C1 segment of cervical spinal cord (tissue), 14 donors: ENCODE results near the gene CRYBG2.
"Not testable (repeated sequence)": the region's sequence is repeated elsewhere in the genome, so short reads cannot be mapped to it uniquely, and the experiment has no call there.

Experiments used
- DNase-seq, 14 donors: peaks; one replicate each; lab custom pipeline; 2025; lab: John Stamatoyannopoulos, UW

CRYBG2 gene

GRCh38 chr1:26349877-26350244 lies 4.1 kb downstream of the CRYBG2 start:
- DNase-seq, result no peak

- DNase-seq, result no peak
Observed at GRCh38 chr1:26349188-26349876, 4.6 kb downstream of the CRYBG2 start.

- DNase-seq, result no peak
Observed at GRCh38 chr1:26346274-26347033, 7.5 kb downstream of the CRYBG2 start.

GRCh38 chr1:26345718-26346117 lies 8.2 kb downstream of the CRYBG2 start:
- no peak for DNase-seq

GRCh38 chr1:26344147-26344920 lies 9.6 kb downstream of the CRYBG2 start:
- no peak for DNase-seq

- DNase-seq, result no peak
Observed at GRCh38 chr1:26340047-26340481, 13.9 kb downstream of the CRYBG2 start.

- DNase-seq, result no peak
Observed at GRCh38 chr1:26338670-26339069, 15.3 kb downstream of the CRYBG2 start.

- no peak for DNase-seq
Observed at GRCh38 chr1:26337625-26338024, 16.3 kb downstream of the CRYBG2 start.

- no peak for DNase-seq
Observed at GRCh38 chr1:26337206-26337535, 16.8 kb downstream of the CRYBG2 start.

- peak in 2 of 14 donors; percentile 5 to 14 for DNase-seq
Observed at GRCh38 chr1:26336477-26337205, 17.3 kb downstream of the CRYBG2 start.

- peak in 1 of 14 donors; percentile 10 for DNase-seq
Observed at GRCh38 chr1:26335774-26336476, 18.0 kb downstream of the CRYBG2 start.

- DNase-seq, result not testable (repeated sequence)
Observed at GRCh38 chr1:26333312-26333711, 20.6 kb downstream of the CRYBG2 start.

GRCh38 chr1:26330276-26330675 lies 23.7 kb downstream of the CRYBG2 start:
- DNase-seq, result no peak

- DNase-seq, result not testable (repeated sequence)
Observed at GRCh38 chr1:26329380-26329779, 24.6 kb downstream of the CRYBG2 start.

- DNase-seq, result no peak
Observed at GRCh38 chr1:26328597-26328996, 25.3 kb downstream of the CRYBG2 start.

- DNase-seq, result no peak
Observed at GRCh38 chr1:26327956-26328362, 26.0 kb downstream of the CRYBG2 start.

GRCh38 chr1:26324550-26324949 lies 29.4 kb downstream of the CRYBG2 start:
- no peak for DNase-seq

- no peak for DNase-seq
Observed at GRCh38 chr1:26323382-26323781, 30.5 kb downstream of the CRYBG2 start.

- DNase-seq, result no peak
Observed at GRCh38 chr1:26322042-26322331, 31.9 kb downstream of the CRYBG2 start.

GRCh38 chr1:26321315-26322041 lies 32.5 kb downstream of the CRYBG2 start:
- DNase-seq, result peak; percentile 23 to 87 (median 68)

- DNase-seq, result no peak
Observed at GRCh38 chr1:26320896-26321295, 33.0 kb downstream of the CRYBG2 start.
